Measurements from ENCODE around the gene PTPRN2. TPM values are rescaled to one million over a fixed set of nuclear protein-coding genes. Genes with fewer than 3 reads are reported as not detected.
A peak's percentile ranks its signal among the peaks of the same experiment; 100 is the strongest.

Gene PTPRN2
- total and polyA plus RNA-seq, 9 of the 15 experiments (the other 6 are each of a cell fraction or from before 2014, with no cell fraction given) = not detected

DNA sequence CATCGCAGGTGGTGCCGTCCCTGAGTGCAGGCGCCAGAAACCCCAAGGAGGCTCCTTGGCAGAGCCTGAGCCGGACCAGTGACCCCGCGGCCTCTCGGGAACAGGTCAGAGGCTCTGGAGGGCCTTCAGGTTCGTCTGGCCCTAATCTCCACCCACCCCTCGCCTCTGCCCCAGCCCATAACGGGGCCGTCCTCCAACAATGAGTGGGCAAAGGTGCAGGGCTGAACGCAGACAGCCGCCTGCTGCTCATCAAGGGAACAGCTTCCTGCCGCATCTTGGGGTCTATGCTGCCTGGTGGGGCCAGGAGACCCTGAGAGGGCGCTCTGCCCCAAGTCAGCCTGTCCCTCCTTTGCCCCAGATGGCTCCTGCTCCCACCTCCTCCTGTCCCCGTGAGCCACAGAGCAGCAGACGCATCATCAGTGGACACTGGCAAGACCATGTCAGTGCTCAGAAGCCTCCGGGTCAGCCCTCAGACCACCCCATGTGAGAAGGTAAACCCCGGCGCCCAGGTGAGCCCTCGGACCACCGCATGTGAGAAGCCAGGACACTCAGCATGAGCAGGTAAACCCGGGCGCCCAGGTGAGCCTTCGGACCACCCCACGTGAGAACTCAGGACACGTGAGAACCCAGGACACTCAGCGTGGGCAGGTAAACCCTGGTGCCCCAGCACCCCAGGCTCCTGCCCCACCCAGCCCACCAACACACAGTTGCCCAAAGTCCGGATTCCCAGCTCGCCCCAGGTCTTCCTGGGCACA is 142.0 kb downstream of the PTPRN2 start:
- no peak overlapping the region for H3K4me3 ChIP-seq
- no peak for FAIRE-seq
- H3K27me3 ChIP-seq (ENCODE audit: control insufficient read depth in 2 of 2, insufficient read depth in 2 of 2, low read length in 2 of 2) = peaks cover 41 to 76% of the 10 kb centered on the region in 2 experiments; a peak in 4 of 5 replicates
- no peak overlapping the region for H2AFZ ChIP-seq (ENCODE audit: low read depth, low read length)
- no peak overlapping the region; a peak in 1 of 4 replicates for H3K9ac ChIP-seq (ENCODE audit: insufficient read depth in 1 of 2, low read depth in 2 of 2, low read length in 2 of 2)
- H3K4me1 ChIP-seq (replicated peaks in 1 of 2; ENCODE audit: control insufficient read depth in 2 of 2, insufficient read depth in 2 of 2, low read length in 2 of 2) = peaks cover 0 to 9% of the 10 kb centered on the region in 2 experiments; a peak in 1 of 5 replicates
- CTCF ChIA-PET (ENCODE audit: low intra/inter-chr PET ratio) = no interaction called here
- no peaks in the 10 kb centered on the region; the same call in 1 of the 2 replicates for H3K9me3 ChIP-seq (replicated peaks; ENCODE audit: control insufficient read depth, insufficient read depth, low read depth, low read length)
- no peaks in the 10 kb centered on the region for H3K79me2 ChIP-seq (ENCODE audit: control insufficient read depth, insufficient read depth, low read length)
- POLR2A ChIA-PET = interaction anchor here (0.5 to 1.1 kb wide), 3 partner anchors 13 to 141 kb away, joined by 3 read pairs; no protein-coding TSS in a partner anchor
- no peaks in the 10 kb centered on the region for H3K36me3 ChIP-seq (ENCODE audit: control insufficient read depth, insufficient read depth, low read length)
- BruUV-seq (replicated peaks) = no TSS peak
- H3K4me2 ChIP-seq (ENCODE audit: insufficient read depth, low read length) = no peak overlapping the region
- TF ChIP-seq SNIP1 (IDR thresholded peaks at IDR 0.05; ENCODE audit: low read depth) = no peak
- TF ChIP-seq, protein P1, sequence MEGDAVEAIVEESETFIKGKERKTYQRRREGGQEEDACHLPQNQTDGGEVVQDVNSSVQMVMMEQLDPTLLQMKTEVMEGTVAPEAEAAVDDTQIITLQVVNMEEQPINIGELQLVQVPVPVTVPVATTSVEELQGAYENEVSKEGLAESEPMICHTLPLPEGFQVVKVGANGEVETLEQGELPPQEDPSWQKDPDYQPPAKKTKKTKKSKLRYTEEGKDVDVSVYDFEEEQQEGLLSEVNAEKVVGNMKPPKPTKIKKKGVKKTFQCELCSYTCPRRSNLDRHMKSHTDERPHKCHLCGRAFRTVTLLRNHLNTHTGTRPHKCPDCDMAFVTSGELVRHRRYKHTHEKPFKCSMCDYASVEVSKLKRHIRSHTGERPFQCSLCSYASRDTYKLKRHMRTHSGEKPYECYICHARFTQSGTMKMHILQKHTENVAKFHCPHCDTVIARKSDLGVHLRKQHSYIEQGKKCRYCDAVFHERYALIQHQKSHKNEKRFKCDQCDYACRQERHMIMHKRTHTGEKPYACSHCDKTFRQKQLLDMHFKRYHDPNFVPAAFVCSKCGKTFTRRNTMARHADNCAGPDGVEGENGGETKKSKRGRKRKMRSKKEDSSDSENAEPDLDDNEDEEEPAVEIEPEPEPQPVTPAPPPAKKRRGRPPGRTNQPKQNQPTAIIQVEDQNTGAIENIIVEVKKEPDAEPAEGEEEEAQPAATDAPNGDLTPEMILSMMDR (IDR thresholded peaks at IDR 0.05 in 2 of 3, conservative IDR thresholded peaks at IDR 0.05 in 1 of 3; ENCODE audit: insufficient read depth in 2 of 3, low read depth in 1 of 3, low read length in 3 of 3) = peak in 2 of 3 experiments; percentile 23 to 26; a peak in 1 of 6 replicates
- WGBS (ENCODE audit: insufficient coverage, low coverage, missing lambda C conversion rate) = 1% methylated on average over 30 of the region's 30 CpGs
- H3K9me1 ChIP-seq (ENCODE audit: control insufficient read depth, insufficient read depth, low read length) = no peaks in the 10 kb centered on the region
- intact Hi-C loops (cut with micrococcal nuclease) = no loop called here
- DNase-seq (ENCODE audit: extremely low read depth in 1 of 4, low spot score in 3 of 4) = no peak
- in situ Hi-C loops (cut with MboI) = no loop called here
- H4K20me1 ChIP-seq (replicated peaks; ENCODE audit: control insufficient read depth, insufficient read depth, low read length) = no peaks in the 10 kb centered on the region; the same call in 1 of the 2 replicates
- H3K27ac ChIP-seq (ENCODE audit: extremely low read depth, low read depth, low read length) = no peak overlapping the region
- ATAC-seq = peak; percentile 36
